ENCODE results near the gene KRT4.

DNA sequence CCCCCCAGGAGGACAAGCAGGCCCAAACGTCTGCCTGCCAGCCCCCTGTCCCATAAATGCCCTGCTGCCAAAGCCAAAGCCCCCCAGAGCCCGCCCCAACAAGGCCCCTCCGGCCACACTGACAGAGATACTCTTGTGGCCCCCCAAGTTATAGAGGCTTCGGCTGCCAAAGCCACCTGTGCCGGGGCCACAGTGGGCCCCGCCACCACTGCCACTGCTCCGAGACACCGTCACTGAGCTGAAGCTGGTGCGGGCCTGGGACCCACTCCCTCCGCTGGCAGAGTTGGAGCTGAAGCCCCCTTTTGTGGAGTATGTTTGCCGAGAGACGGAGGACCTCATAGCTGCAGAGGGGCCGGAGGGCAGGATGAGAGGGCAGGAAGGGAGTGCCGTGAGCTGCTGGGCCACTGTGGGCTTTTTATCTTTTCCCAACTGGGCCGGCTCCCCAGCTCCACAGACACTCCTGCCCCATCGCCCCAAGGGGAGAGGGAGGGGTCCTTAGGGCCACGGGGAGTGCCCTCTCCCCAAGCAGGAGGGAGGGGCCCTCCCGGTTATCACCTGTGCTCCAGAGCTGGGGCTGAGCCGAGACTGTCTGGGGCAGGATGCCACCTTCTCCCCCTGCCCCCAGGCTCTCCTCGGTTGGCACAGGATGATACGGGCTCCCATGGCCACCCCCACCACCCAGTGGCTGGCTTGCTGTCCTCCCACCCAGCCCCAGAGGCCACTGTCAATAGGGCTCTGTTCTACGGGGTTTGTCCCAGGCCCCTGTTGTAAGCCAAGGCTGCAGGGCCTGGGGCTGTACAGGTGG lies 20.2 kb upstream of the KRT4 start, which contains the start of gene KRT79:
- TF ChIP-seq, protein P1, sequence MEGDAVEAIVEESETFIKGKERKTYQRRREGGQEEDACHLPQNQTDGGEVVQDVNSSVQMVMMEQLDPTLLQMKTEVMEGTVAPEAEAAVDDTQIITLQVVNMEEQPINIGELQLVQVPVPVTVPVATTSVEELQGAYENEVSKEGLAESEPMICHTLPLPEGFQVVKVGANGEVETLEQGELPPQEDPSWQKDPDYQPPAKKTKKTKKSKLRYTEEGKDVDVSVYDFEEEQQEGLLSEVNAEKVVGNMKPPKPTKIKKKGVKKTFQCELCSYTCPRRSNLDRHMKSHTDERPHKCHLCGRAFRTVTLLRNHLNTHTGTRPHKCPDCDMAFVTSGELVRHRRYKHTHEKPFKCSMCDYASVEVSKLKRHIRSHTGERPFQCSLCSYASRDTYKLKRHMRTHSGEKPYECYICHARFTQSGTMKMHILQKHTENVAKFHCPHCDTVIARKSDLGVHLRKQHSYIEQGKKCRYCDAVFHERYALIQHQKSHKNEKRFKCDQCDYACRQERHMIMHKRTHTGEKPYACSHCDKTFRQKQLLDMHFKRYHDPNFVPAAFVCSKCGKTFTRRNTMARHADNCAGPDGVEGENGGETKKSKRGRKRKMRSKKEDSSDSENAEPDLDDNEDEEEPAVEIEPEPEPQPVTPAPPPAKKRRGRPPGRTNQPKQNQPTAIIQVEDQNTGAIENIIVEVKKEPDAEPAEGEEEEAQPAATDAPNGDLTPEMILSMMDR (IDR thresholded peaks at IDR 0.05; ENCODE audit: extremely low read depth in 1 of 2, insufficient read depth in 1 of 2, low read depth in 1 of 2, low read length in 2 of 2), result no peak
- TF ChIP-seq JUN (IDR thresholded peaks at IDR 0.05; ENCODE audit: borderline replicate concordance, insufficient read depth, insufficient read length, low read depth), result no peak
